ENCODE results near the gene RIPPLY3.

Gene RIPPLY3

GRCh38 chr21:37040212-37040611, 33.7 kb downstream of the RIPPLY3 start:
- Histone ChIP-seq H3K9me3 (ENCODE audit: control insufficient read depth, low read length) (no peaks in the 10 kb centered on the region), H3K36me3 (ENCODE audit: control insufficient read depth, insufficient read depth, low read length) (no peaks in the 10 kb centered on the region), H3K4me1 (no peaks in the 10 kb centered on the region), H3K9ac (no peak overlapping the region), H3K27me3 (ENCODE audit: control insufficient read depth, insufficient read depth, low read length) (no peaks in the 10 kb centered on the region), H3K27ac (no peak overlapping the region), H3K4me3 (ENCODE audit: low read depth, low read length) (no peak overlapping the region), H3K79me2 (no peaks in the 10 kb centered on the region), H3K4me2 (ENCODE audit: low read length) (no peak overlapping the region), H2AFZ (no peak overlapping the region)
- TF ChIP-seq CTCF (IDR thresholded peaks at IDR 0.05), result no peak

GRCh38 chr21:37041706-37042271, 35.3 kb downstream of the RIPPLY3 start:
- Histone ChIP-seq H3K4me2 (ENCODE audit: low read length) (no peak overlapping the region), H3K27me3 (ENCODE audit: control insufficient read depth, insufficient read depth, low read length) (no peaks in the 10 kb centered on the region), H3K4me1 (no peaks in the 10 kb centered on the region), H3K9ac (no peak overlapping the region), H3K4me3 (ENCODE audit: low read depth, low read length) (no peak overlapping the region), H2AFZ (no peak overlapping the region), H3K27ac (no peak overlapping the region), H3K79me2 (no peaks in the 10 kb centered on the region), H3K36me3 (ENCODE audit: control insufficient read depth, insufficient read depth, low read length) (no peaks in the 10 kb centered on the region), H3K9me3 (ENCODE audit: control insufficient read depth, low read length) (no peaks in the 10 kb centered on the region)
- TF ChIP-seq CTCF (IDR thresholded peaks at IDR 0.05), result no peak

GRCh38 chr21:37043818-37044217, 37.3 kb downstream of the RIPPLY3 start:
- Histone ChIP-seq H3K9ac (no peak overlapping the region), H3K9me3 (ENCODE audit: control insufficient read depth, low read length) (no peaks in the 10 kb centered on the region), H3K36me3 (ENCODE audit: control insufficient read depth, insufficient read depth, low read length) (no peaks in the 10 kb centered on the region), H3K4me1 (no peaks in the 10 kb centered on the region), H2AFZ (no peak overlapping the region), H3K27me3 (ENCODE audit: control insufficient read depth, insufficient read depth, low read length) (no peaks in the 10 kb centered on the region), H3K79me2 (no peaks in the 10 kb centered on the region), H3K4me2 (ENCODE audit: low read length) (no peak overlapping the region), H3K4me3 (ENCODE audit: low read depth, low read length) (no peak overlapping the region), H3K27ac (no peak overlapping the region)
- TF ChIP-seq CTCF (IDR thresholded peaks at IDR 0.05), result no peak

GRCh38 chr21:37044643-37045042, 38.1 kb downstream of the RIPPLY3 start:
- H3K9ac ChIP-seq, result no peak overlapping the region
- no peak overlapping the region for H3K4me3 ChIP-seq (ENCODE audit: low read depth, low read length)
- no peaks in the 10 kb centered on the region for H3K79me2 ChIP-seq
- no peak overlapping the region for H3K4me2 ChIP-seq (ENCODE audit: low read length)
- no peak overlapping the region for H3K27ac ChIP-seq
- no peaks in the 10 kb centered on the region for H3K36me3 ChIP-seq (ENCODE audit: control insufficient read depth, insufficient read depth, low read length)
- H3K4me1 ChIP-seq, result no peaks in the 10 kb centered on the region
- no peaks in the 10 kb centered on the region for H3K9me3 ChIP-seq (ENCODE audit: control insufficient read depth, low read length)
- no peak overlapping the region for H2AFZ ChIP-seq
- no peak for TF ChIP-seq CTCF (IDR thresholded peaks at IDR 0.05)
- no peaks in the 10 kb centered on the region for H3K27me3 ChIP-seq (ENCODE audit: control insufficient read depth, insufficient read depth, low read length)

- no peak for TF ChIP-seq CTCF (IDR thresholded peaks at IDR 0.05)
- Histone ChIP-seq H3K79me2 (no peaks in the 10 kb centered on the region), H3K4me2 (ENCODE audit: low read length) (no peak overlapping the region), H3K36me3 (ENCODE audit: control insufficient read depth, insufficient read depth, low read length) (no peaks in the 10 kb centered on the region), H2AFZ (no peak overlapping the region), H3K9ac (no peak overlapping the region), H3K4me1 (no peaks in the 10 kb centered on the region), H3K4me3 (ENCODE audit: low read depth, low read length) (no peak overlapping the region), H3K9me3 (ENCODE audit: control insufficient read depth, low read length) (no peaks in the 10 kb centered on the region), H3K27ac (no peak overlapping the region), H3K27me3 (ENCODE audit: control insufficient read depth, insufficient read depth, low read length) (no peaks in the 10 kb centered on the region)
These were observed 38.6 kb downstream of the RIPPLY3 start for GRCh38 chr21:37045149-37045548.
